Measurements from ENCODE around the gene METTL17. TPM values are rescaled to one million over a fixed set of nuclear protein-coding genes. Genes with fewer than 3 reads are reported as not detected.

METTL17 gene
- total and polyA plus RNA-seq, 9 of the 15 experiments (the other 6 are each of a cell fraction or from before 2014, with no cell fraction given), result 65.6 to 150 (median 90.0) TPM

DNA sequence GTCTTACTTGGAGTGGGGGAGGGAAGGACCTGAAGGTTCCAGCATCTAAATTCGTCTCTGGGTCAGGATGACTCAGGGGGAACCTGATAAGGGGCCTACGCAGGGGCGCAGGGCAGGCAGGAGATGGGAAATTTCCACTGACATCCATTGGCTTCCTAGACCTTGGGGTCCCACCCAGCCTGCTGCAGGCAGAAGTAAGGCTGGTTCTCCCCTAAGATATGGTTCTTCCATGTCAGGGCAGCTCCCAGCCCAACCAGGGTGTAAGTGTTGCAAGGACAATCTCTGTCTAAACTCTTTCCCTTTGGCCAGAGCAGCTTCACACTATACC lies 37.2 kb downstream of the METTL17 start (continued):
- TF ChIP-seq, protein P1, sequence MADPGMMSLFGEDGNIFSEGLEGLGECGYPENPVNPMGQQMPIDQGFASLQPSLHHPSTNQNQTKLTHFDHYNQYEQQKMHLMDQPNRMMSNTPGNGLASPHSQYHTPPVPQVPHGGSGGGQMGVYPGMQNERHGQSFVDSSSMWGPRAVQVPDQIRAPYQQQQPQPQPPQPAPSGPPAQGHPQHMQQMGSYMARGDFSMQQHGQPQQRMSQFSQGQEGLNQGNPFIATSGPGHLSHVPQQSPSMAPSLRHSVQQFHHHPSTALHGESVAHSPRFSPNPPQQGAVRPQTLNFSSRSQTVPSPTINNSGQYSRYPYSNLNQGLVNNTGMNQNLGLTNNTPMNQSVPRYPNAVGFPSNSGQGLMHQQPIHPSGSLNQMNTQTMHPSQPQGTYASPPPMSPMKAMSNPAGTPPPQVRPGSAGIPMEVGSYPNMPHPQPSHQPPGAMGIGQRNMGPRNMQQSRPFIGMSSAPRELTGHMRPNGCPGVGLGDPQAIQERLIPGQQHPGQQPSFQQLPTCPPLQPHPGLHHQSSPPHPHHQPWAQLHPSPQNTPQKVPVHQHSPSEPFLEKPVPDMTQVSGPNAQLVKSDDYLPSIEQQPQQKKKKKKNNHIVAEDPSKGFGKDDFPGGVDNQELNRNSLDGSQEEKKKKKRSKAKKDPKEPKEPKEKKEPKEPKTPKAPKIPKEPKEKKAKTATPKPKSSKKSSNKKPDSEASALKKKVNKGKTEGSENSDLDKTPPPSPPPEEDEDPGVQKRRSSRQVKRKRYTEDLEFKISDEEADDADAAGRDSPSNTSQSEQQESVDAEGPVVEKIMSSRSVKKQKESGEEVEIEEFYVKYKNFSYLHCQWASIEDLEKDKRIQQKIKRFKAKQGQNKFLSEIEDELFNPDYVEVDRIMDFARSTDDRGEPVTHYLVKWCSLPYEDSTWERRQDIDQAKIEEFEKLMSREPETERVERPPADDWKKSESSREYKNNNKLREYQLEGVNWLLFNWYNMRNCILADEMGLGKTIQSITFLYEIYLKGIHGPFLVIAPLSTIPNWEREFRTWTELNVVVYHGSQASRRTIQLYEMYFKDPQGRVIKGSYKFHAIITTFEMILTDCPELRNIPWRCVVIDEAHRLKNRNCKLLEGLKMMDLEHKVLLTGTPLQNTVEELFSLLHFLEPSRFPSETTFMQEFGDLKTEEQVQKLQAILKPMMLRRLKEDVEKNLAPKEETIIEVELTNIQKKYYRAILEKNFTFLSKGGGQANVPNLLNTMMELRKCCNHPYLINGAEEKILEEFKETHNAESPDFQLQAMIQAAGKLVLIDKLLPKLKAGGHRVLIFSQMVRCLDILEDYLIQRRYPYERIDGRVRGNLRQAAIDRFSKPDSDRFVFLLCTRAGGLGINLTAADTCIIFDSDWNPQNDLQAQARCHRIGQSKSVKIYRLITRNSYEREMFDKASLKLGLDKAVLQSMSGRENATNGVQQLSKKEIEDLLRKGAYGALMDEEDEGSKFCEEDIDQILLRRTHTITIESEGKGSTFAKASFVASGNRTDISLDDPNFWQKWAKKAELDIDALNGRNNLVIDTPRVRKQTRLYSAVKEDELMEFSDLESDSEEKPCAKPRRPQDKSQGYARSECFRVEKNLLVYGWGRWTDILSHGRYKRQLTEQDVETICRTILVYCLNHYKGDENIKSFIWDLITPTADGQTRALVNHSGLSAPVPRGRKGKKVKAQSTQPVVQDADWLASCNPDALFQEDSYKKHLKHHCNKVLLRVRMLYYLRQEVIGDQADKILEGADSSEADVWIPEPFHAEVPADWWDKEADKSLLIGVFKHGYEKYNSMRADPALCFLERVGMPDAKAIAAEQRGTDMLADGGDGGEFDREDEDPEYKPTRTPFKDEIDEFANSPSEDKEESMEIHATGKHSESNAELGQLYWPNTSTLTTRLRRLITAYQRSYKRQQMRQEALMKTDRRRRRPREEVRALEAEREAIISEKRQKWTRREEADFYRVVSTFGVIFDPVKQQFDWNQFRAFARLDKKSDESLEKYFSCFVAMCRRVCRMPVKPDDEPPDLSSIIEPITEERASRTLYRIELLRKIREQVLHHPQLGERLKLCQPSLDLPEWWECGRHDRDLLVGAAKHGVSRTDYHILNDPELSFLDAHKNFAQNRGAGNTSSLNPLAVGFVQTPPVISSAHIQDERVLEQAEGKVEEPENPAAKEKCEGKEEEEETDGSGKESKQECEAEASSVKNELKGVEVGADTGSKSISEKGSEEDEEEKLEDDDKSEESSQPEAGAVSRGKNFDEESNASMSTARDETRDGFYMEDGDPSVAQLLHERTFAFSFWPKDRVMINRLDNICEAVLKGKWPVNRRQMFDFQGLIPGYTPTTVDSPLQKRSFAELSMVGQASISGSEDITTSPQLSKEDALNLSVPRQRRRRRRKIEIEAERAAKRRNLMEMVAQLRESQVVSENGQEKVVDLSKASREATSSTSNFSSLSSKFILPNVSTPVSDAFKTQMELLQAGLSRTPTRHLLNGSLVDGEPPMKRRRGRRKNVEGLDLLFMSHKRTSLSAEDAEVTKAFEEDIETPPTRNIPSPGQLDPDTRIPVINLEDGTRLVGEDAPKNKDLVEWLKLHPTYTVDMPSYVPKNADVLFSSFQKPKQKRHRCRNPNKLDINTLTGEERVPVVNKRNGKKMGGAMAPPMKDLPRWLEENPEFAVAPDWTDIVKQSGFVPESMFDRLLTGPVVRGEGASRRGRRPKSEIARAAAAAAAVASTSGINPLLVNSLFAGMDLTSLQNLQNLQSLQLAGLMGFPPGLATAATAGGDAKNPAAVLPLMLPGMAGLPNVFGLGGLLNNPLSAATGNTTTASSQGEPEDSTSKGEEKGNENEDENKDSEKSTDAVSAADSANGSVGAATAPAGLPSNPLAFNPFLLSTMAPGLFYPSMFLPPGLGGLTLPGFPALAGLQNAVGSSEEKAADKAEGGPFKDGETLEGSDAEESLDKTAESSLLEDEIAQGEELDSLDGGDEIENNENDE (IDR thresholded peaks at IDR 0.05; ENCODE audit: low read depth, low read length), result no peak
- TF ChIP-seq ARID1B (IDR thresholded peaks at IDR 0.05) (peak; percentile 65), ZNF121 (CRISPR knock-in tag; conservative IDR thresholded peaks at IDR 0.05) (no peak), NRF1 (conservative IDR thresholded peaks at IDR 0.05 in 1 of 2, IDR thresholded peaks at IDR 0.05 in 1 of 2) (peak; percentile 55 to 66; a peak in 3 of 4 replicates), PURB (CRISPR knock-in tag; IDR thresholded peaks at IDR 0.05; ENCODE audit: low read depth) (no peak), SMARCA4 (IDR thresholded peaks at IDR 0.05) (peak; percentile 68), TEAD4 (IDR thresholded peaks at IDR 0.05; ENCODE audit: low read length) (no peak), TEAD4 (CRISPR knock-in tag; IDR thresholded peaks at IDR 0.05; ENCODE audit: borderline replicate concordance) (no peak), TCF7L2 (IDR thresholded peaks at IDR 0.05; ENCODE audit: low read depth, low read length) (no peak), MAZ (CRISPR knock-in tag; conservative IDR thresholded peaks at IDR 0.05 in 1 of 2, IDR thresholded peaks at IDR 0.05 in 1 of 2) (peak in 1 of 2 experiments; percentile 25; a peak in 1 of 4 replicates), SRSF7 (optimal IDR thresholded peaks at IDR 0.05; ENCODE audit: low read depth, low read length) (no peak), CBFA2T3 (IDR thresholded peaks at IDR 0.05) (peak; percentile 12; the same call in 1 of the 2 replicates), ZNF316 (IDR thresholded peaks at IDR 0.05) (peak; percentile 28; the same call in 1 of the 2 replicates), MEF2A (IDR thresholded peaks at IDR 0.05; ENCODE audit: control insufficient read depth, low read depth, low read length) (peak; percentile 63)
- TF ChIP-seq, protein P2, sequence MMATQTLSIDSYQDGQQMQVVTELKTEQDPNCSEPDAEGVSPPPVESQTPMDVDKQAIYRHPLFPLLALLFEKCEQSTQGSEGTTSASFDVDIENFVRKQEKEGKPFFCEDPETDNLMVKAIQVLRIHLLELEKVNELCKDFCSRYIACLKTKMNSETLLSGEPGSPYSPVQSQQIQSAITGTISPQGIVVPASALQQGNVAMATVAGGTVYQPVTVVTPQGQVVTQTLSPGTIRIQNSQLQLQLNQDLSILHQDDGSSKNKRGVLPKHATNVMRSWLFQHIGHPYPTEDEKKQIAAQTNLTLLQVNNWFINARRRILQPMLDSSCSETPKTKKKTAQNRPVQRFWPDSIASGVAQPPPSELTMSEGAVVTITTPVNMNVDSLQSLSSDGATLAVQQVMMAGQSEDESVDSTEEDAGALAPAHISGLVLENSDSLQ (IDR thresholded peaks at IDR 0.05), result 0 out of 2 replicates have a peak, but pooled peaks have one; percentile 15

Measured in K562 (cell line).